ENCODE results near the gene ZDHHC11B.
"Not testable (repeated sequence)": the region's sequence is repeated elsewhere in the genome, so short reads cannot be mapped to it uniquely, and the experiment has no call there.

ZDHHC11B gene

GRCh38 chr5:683551-684481, 100.7 kb downstream of the ZDHHC11B start:
- ATAC-seq = no peak

- not testable (repeated sequence) for ATAC-seq
Measured at GRCh38 chr5:682651-683358, 101.7 kb downstream of the ZDHHC11B start.

GRCh38 chr5:682216-682615, 102.3 kb downstream of the ZDHHC11B start:
- not testable (repeated sequence) for ATAC-seq

GRCh38 chr5:681317-682191, 103.0 kb downstream of the ZDHHC11B start:
- ATAC-seq = not testable (repeated sequence)

- not testable (repeated sequence) for ATAC-seq
Measured at GRCh38 chr5:680836-681235, 103.7 kb downstream of the ZDHHC11B start.

- ATAC-seq = not testable (repeated sequence)
Measured at GRCh38 chr5:680118-680795, 104.3 kb downstream of the ZDHHC11B start.

GRCh38 chr5:679166-679895, 105.2 kb downstream of the ZDHHC11B start:
- ATAC-seq = not testable (repeated sequence)

GRCh38 chr5:678521-678920, 106.0 kb downstream of the ZDHHC11B start:
- not testable (repeated sequence) for ATAC-seq

GRCh38 chr5:677131-678101, 107.1 kb downstream of the ZDHHC11B start:
- ATAC-seq = no peak

GRCh38 chr5:676699-677076, 107.8 kb downstream of the ZDHHC11B start:
- ATAC-seq = no peak

GRCh38 chr5:675871-676698, 108.4 kb downstream of the ZDHHC11B start:
- no peak for ATAC-seq

GRCh38 chr5:675111-675870, 109.2 kb downstream of the ZDHHC11B start:
- no peak for ATAC-seq

- no peak for ATAC-seq
Measured at GRCh38 chr5:674630-675011, 109.9 kb downstream of the ZDHHC11B start.

GRCh38 chr5:673831-674629, 110.5 kb downstream of the ZDHHC11B start:
- ATAC-seq = no peak

- no peak for ATAC-seq
Measured at GRCh38 chr5:673161-673830, 111.2 kb downstream of the ZDHHC11B start.

- ATAC-seq = peak; percentile 40 to 53
Measured at GRCh38 chr5:672329-673160, 112.0 kb downstream of the ZDHHC11B start.
